ENCODE data around the gene GPR61. TPM values are rescaled to one million over a fixed set of nuclear protein-coding genes. Genes with fewer than 3 reads are reported as not detected.

Gene GPR61
- total and polyA plus RNA-seq, 9 of the 15 experiments (the other 6 are each of a cell fraction or from before 2014, with no cell fraction given), result 0.04 to 1.1 (median 0.25) TPM; not detected in 4

DNA sequence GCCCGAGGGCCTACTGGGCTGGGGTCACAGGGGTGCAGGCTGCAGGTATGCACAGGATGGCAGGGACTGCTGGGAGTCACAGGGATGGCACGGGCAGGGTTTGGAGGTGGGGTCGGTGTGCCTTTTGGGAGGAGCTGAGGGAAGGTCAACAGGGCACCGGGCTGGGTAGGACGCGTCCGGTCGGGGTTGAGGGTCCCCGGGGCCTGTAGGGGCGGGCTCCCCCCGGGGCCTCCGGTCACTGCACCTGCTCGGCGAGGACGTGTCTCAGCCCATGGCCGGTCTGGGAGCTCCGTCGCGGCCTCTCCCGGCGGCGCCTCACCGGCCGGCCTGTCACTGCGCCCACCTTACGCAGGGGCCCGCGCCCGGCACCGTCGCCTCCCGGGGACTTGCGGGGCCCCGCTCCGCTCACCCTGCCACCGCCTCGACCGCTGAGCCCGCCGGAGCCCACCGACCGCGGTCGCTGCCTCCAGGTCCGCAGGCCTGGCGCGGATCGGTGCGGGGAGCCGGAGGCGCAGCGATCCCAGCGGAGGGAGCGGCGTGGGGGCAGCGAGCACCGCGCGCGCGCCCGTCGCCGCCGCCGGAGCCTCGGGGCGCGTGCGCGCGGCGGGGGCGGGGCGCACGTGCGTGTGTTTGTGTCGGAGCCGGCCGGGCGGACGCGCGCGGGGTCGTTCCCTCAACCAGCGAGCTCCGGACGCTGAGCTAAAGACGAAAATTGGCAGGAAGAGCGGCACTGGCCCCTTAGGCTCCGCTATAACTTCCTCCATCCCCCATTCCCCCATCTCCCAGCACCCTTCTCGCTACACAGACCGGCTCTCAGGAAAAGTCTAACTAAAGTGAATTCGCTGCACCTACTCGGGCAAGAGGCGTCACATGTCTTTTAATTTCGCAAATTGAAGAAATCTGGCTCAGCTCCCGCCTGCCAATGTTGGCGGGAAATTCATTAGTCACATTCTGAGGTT, 30.2 kb upstream of the GPR61 start, which contains the start of gene AMIGO1 (continued):
- TF ChIP-seq PRPF4 (IDR thresholded peaks at IDR 0.05; ENCODE audit: insufficient read depth, low read depth, low read length, poor library complexity, severe bottlenecking) (no peak), ZNF311 (CRISPR knock-in tag; IDR thresholded peaks at IDR 0.05) (no peak), ZNF584 (CRISPR knock-in tag; IDR thresholded peaks at IDR 0.05; ENCODE audit: low read depth) (0 out of 2 replicates have a peak, but pooled peaks have one; percentile 54), ZC3H4 (CRISPR knock-in tag; IDR thresholded peaks at IDR 0.05; ENCODE audit: borderline replicate concordance) (no peak), HBP1 (CRISPR knock-in tag; IDR thresholded peaks at IDR 0.05) (no peak), ZNF551 (CRISPR knock-in tag; IDR thresholded peaks at IDR 0.05) (no peak), MCM2 (IDR thresholded peaks at IDR 0.05; ENCODE audit: low read depth) (no peak), HMG20A (CRISPR knock-in tag; conservative IDR thresholded peaks at IDR 0.05) (no peak), NFRKB (IDR thresholded peaks at IDR 0.05; ENCODE audit: low read depth) (no peak), C11orf30 (IDR thresholded peaks at IDR 0.05; ENCODE audit: low read depth) (no peak), MAFG (tag; conservative IDR thresholded peaks at IDR 0.05) (no peak), ARID2 (IDR thresholded peaks at IDR 0.05) (no peak), CHAMP1 (IDR thresholded peaks at IDR 0.05) (no peak), TBL1XR1 (IDR thresholded peaks at IDR 0.05; ENCODE audit: low read length in 2 of 2) (no peak), ZBTB17 (CRISPR knock-in tag; IDR thresholded peaks at IDR 0.05) (no peak), GMEB1 (CRISPR knock-in tag; IDR thresholded peaks at IDR 0.05) (peak; percentile 56; the same call in 1 of the 2 replicates), TCFL5 (CRISPR knock-in tag; conservative IDR thresholded peaks at IDR 0.05) (no peak), COPS2 (conservative IDR thresholded peaks at IDR 0.05) (no peak), NR3C1 (CRISPR knock-in tag; IDR thresholded peaks at IDR 0.05) (no peak), CBFA2T3 (IDR thresholded peaks at IDR 0.05) (no peak), GATAD2A (IDR thresholded peaks at IDR 0.05) (no peak), KLF13 (tag; IDR thresholded peaks at IDR 0.05; ENCODE audit: borderline replicate concordance, low read depth) (0 out of 2 replicates have a peak, but pooled peaks have one; percentile 43)
- TF ChIP-seq, protein P1, sequence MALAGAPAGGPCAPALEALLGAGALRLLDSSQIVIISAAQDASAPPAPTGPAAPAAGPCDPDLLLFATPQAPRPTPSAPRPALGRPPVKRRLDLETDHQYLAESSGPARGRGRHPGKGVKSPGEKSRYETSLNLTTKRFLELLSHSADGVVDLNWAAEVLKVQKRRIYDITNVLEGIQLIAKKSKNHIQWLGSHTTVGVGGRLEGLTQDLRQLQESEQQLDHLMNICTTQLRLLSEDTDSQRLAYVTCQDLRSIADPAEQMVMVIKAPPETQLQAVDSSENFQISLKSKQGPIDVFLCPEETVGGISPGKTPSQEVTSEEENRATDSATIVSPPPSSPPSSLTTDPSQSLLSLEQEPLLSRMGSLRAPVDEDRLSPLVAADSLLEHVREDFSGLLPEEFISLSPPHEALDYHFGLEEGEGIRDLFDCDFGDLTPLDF (CRISPR knock-in tag; IDR thresholded peaks at IDR 0.05), result no peak

All from K562 (cell line).